Lower lobe of right lung (tissue), 2 donors: Measurements from ENCODE around the gene RNF213. TPM values are rescaled to one million over a fixed set of nuclear protein-coding genes. Genes with fewer than 3 reads are reported as not detected.

Experiments used
- ATAC-seq, 2 donors: fragments of 200-7000 bp; cut with Tn5 transposase; one replicate each; pipeline ENCODE4 v1.9.1; 2020 to 2022; ENCODE audit warnings: mild to moderate bottlenecking in 2 of 2, moderate library complexity in 2 of 2
- DNase-seq: peaks from one replicate; pipeline ENCODE4 v3.0.0-alpha.2; 2020
- H3K27ac ChIP-seq: fragments of 200-600 bp; one replicate; pipeline ENCODE4 v1.8.0; 2022
- H3K27me3 ChIP-seq: fragments of 200-600 bp; one replicate; pipeline ENCODE4 v1.8.0; 2022; ENCODE audit warnings: low read depth
- H3K36me3 ChIP-seq: fragments of 200-600 bp; one replicate; pipeline ENCODE4 v1.8.0; 2022; ENCODE audit warnings: mild to moderate bottlenecking
- H3K4me1 ChIP-seq: fragments of 200-600 bp; one replicate; pipeline ENCODE4 v1.8.0; 2022
- H3K4me3 ChIP-seq: fragments of 200-600 bp; one replicate; pipeline ENCODE4 v1.8.0; 2022; ENCODE audit warnings: mild to moderate bottlenecking
- H3K9me3 ChIP-seq: fragments of 200-600 bp; one replicate; pipeline ENCODE4 v1.8.0; 2022
- intact Hi-C: fragments of 100-400 bp; cut with DNase I; formaldehyde crosslinking; loops from one replicate; pipeline ENCODE4 v1.11.0; 2022
- total RNA-seq: library from RNA; stranded (reverse); fragmentation: NEBNext Ultra II Directional; extraction: Animal tissue kit (Norgen Biotek cat#: 25700); gene quantifications from one replicate; pipeline ENCODE4 v1.2.1, GENCODE V29; 2021
- TF ChIP-seq, protein P1 (sequence below): fragments of 200-600 bp; IDR thresholded peaks from one replicate; pipeline ENCODE4 v1.8.0; 2022; ENCODE audit warnings: antibody characterized with exemption, mild to moderate bottlenecking
- donor health status: DM: no; HTN: yes; CAD: no; lungs with severe emphysema.

The RNF213 gene
- total RNA-seq, 1 donor from 2014 or later: 300 TPM

DNA sequence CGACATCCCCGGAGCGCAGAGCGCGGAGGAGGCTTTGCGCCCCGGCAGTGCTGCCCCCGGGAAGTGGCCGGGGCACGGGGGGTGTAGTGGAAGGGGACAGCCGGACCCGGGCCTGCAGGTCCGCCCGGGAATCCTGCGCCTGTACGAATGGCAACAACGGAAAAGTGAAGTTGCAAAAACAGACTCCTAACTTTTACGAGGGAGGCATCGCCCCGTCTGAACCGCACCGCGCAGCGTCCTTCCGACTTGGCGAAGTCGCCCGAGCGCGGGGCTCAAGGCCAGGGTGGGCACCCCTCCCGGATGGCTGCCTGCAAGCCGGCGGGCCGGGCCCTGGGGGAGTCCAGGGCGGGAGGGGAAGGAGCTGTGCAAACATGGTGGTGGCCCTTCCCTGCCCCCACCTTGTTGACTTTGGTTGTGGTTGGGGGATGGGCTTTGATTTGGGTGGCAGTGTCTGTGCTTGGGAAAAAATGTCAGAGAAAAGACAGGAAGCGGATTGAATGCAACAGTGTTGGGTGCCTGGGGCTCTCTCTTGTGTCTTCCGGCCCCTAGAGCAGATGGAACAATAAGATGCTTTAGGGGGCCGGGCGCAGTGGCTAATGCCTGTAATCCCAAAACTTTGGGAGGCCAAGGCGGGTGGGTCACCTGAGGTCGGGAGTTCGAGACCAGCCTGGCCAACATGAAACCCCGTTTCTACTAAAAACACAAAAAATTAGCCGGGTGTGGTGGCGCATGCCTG, 675 bp downstream of the RNF213 start:
- ATAC-seq: peak; percentile 23 to 36
- peak; percentile 71 for DNase-seq
- TF ChIP-seq, protein P1, sequence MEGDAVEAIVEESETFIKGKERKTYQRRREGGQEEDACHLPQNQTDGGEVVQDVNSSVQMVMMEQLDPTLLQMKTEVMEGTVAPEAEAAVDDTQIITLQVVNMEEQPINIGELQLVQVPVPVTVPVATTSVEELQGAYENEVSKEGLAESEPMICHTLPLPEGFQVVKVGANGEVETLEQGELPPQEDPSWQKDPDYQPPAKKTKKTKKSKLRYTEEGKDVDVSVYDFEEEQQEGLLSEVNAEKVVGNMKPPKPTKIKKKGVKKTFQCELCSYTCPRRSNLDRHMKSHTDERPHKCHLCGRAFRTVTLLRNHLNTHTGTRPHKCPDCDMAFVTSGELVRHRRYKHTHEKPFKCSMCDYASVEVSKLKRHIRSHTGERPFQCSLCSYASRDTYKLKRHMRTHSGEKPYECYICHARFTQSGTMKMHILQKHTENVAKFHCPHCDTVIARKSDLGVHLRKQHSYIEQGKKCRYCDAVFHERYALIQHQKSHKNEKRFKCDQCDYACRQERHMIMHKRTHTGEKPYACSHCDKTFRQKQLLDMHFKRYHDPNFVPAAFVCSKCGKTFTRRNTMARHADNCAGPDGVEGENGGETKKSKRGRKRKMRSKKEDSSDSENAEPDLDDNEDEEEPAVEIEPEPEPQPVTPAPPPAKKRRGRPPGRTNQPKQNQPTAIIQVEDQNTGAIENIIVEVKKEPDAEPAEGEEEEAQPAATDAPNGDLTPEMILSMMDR: no peak
- Histone ChIP-seq H3K27me3 (no peaks in the 10 kb centered on the region), H3K27ac (peak overlapping the region; percentile 98), H3K4me1 (peaks cover 54% of the 10 kb centered on the region), H3K36me3 (peaks cover 7% of the 10 kb centered on the region), H3K4me3 (peak overlapping the region; percentile 99), H3K9me3 (no peaks in the 10 kb centered on the region)
- intact Hi-C loops: no loop called here

DNA sequence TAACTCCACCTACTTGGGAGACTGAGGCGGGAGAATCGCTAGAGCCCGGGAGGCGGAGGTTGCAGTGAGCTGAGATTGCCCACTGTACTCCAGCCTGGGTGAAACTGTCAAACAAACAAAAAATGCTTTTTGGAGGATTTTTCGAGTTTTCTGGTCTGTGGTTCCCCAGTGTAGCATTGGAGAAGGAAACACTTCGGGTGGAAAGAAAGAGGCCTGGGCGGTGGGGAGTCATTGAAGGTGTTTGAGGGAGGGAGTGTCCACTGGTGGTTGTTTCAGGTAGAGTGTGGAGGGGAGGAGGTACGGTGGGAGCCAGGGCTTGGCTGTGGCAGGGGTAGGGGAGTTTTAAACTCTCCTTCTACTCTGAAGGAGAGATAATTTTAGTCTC, 1.2 kb downstream of the RNF213 start:
- peak overlapping the region; percentile 98 for H3K27ac ChIP-seq
- H3K36me3 ChIP-seq: peaks cover 12% of the 10 kb centered on the region
- H3K9me3 ChIP-seq: no peaks in the 10 kb centered on the region
- no peaks in the 10 kb centered on the region for H3K27me3 ChIP-seq
- TF ChIP-seq, protein P1: no peak
- intact Hi-C loops: no loop called here
- peaks cover 59% of the 10 kb centered on the region for H3K4me1 ChIP-seq
- no peak for DNase-seq
- no peak for ATAC-seq
- peak overlapping the region; percentile 99 for H3K4me3 ChIP-seq

DNA sequence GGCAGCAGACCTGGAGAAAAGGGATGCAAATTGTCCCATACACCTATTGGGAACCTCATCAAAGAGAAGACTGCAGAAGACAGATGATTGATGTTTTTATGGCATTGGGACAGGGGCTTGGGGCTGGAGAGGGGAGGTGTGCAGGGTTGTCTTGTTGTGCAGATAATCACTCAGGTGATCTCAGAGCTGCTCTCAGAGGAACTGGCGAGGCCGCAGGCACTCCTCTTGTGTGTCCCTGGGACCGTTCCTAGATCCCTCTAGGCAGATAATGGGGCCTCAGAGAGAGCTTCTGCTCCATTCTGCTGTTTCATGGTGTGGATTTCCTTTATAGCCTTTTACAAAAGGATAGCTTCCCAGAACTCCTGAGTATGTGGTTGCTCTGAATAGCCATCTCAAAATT, 1.6 kb downstream of the RNF213 start:
- peaks cover 59% of the 10 kb centered on the region for H3K4me1 ChIP-seq
- no peaks in the 10 kb centered on the region for H3K27me3 ChIP-seq
- peaks cover 16% of the 10 kb centered on the region for H3K36me3 ChIP-seq
- intact Hi-C loops: no loop called here
- no peaks in the 10 kb centered on the region for H3K9me3 ChIP-seq
- peak overlapping the region; percentile 99 for H3K4me3 ChIP-seq
- ATAC-seq (no peak), DNase-seq (no peak)
- peak overlapping the region; percentile 98 for H3K27ac ChIP-seq
- TF ChIP-seq, protein P1: no peak

DNA sequence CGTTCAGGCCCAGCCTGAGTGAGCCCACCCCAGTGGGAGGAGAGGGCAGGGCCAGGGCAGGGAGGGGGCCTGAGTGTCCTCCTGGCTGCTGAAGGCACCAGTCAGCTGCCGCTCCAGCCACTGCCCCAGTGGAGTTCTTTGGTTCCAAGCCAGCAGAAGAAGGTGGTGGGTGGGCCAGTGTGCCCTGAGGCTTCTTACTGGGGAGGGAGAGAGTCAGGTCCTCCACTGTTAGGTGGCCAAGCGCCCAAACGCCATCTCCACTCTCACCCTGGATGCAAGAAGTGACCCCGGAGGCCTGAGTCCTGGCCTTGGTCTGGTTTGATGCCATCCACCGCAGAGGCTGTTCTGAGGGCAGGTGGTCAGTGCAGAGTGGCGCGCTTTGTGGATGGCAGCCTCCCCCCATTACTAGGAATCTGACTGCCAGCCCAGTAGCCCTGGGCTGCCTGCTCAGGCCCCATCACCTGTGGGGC, 2.2 kb downstream of the RNF213 start:
- DNase-seq: no peak
- intact Hi-C loops: no loop called here
- H3K27ac ChIP-seq: peak overlapping the region; percentile 98
- TF ChIP-seq, protein P1: no peak
- no peaks in the 10 kb centered on the region for H3K27me3 ChIP-seq
- H3K9me3 ChIP-seq: no peaks in the 10 kb centered on the region
- no peak for ATAC-seq
- H3K36me3 ChIP-seq: peaks cover 21% of the 10 kb centered on the region
- peak overlapping the region; percentile 99 for H3K4me3 ChIP-seq
- peaks cover 59% of the 10 kb centered on the region for H3K4me1 ChIP-seq

DNA sequence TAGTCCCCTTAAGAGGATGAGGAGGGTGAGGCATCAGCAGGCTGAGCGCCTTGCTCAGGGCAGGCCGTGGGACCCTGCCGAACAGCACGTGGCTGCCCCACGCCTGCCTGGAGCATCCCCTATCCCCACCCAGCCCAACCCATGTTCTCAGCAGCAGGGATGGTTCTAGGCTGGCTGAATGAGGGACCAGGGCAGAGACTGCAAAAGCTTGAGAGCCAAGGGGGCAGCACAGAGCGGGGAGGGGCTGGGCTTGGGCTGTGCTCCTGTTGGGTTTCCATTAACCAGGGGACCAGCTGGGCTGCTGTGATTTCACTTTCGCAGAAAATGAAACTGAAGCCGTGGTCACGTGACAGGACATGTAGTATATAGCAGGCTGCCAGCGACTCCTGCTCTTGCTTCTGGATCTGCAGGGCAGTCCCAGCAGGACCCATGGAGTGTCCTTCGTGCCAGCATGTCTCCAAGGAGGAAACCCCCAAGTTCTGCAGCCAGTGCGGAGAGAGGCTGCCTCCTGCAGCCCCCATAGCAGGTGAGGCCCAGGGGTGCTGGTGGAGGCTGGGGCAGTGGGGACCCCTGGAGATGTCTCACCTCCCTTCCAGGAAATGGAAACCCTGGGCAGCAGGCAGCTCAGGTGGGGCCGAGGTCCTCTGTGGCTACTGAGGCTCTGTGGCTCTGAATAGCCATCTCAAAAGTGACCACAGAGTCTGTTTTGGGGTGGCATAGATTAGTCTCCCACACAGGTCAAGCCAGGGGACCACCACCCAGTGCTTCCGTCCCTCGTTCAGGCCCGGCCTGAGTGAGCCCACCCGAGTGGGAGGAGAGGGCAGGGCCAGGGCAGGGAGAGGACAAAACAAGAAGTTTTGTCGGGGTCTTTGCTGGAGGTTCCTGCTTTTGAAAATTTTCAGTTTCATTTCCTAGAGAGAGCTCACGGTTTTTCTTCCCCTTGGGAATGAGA, 2.9 kb downstream of the RNF213 start:
- peaks cover 59% of the 10 kb centered on the region for H3K4me1 ChIP-seq
- H3K27ac ChIP-seq: peak overlapping the region; percentile 98
- peaks cover 25% of the 10 kb centered on the region for H3K36me3 ChIP-seq
- TF ChIP-seq, protein P1: no peak
- peak; percentile 90 for DNase-seq
- ATAC-seq: peak; percentile 68 to 75
- H3K4me3 ChIP-seq: peak overlapping the region; percentile 99
- intact Hi-C loops: no loop called here
- no peaks in the 10 kb centered on the region for H3K27me3 ChIP-seq
- H3K9me3 ChIP-seq: no peaks in the 10 kb centered on the region
